HG03460 (cell line): ENCODE measurements around the gene TTC3.

Source experiments
- ATAC-seq: cut with Tn5 transposase; IDR thresholded peaks from one replicate; pipeline ENCODE4 v1.9.1; 2021; ENCODE audit not compliant: unreplicated experiment

TTC3 gene

GRCh38 chr21:37145635-37146111, 72.6 kb downstream of the TTC3 start:
- ATAC-seq = no peak

GRCh38 chr21:37146320-37147235, 73.5 kb downstream of the TTC3 start:
- ATAC-seq = no peak

- no peak for ATAC-seq
Observed at GRCh38 chr21:37149411-37149810, 76.4 kb downstream of the TTC3 start.

- ATAC-seq = no peak
Observed at GRCh38 chr21:37153196-37153934, 80.3 kb downstream of the TTC3 start.

- ATAC-seq = no peak
Observed at GRCh38 chr21:37153935-37154350, 80.9 kb downstream of the TTC3 start.

GRCh38 chr21:37155186-37155585, 82.1 kb downstream of the TTC3 start:
- ATAC-seq = no peak

GRCh38 chr21:37157938-37158337, 84.9 kb downstream of the TTC3 start:
- no peak for ATAC-seq

- no peak for ATAC-seq
Observed at GRCh38 chr21:37159053-37159776, 86.2 kb downstream of the TTC3 start.

GRCh38 chr21:37159949-37160348, 86.9 kb downstream of the TTC3 start:
- ATAC-seq = no peak

- no peak for ATAC-seq
Observed at GRCh38 chr21:37164742-37165141, 91.7 kb downstream of the TTC3 start.

GRCh38 chr21:37165586-37165985, 92.5 kb downstream of the TTC3 start:
- no peak for ATAC-seq

GRCh38 chr21:37166733-37167132, 93.7 kb downstream of the TTC3 start:
- no peak for ATAC-seq

- ATAC-seq = no peak
Observed at GRCh38 chr21:37168666-37169065, 95.6 kb downstream of the TTC3 start.

GRCh38 chr21:37172646-37173045, 99.6 kb downstream of the TTC3 start:
- no peak for ATAC-seq

- ATAC-seq = no peak
Observed at GRCh38 chr21:37176716-37177115, 103.7 kb downstream of the TTC3 start.

- no peak for ATAC-seq
Observed at GRCh38 chr21:37181059-37181458, 108.0 kb downstream of the TTC3 start.

- ATAC-seq = no peak
Observed at GRCh38 chr21:37182222-37182621, 109.2 kb downstream of the TTC3 start.

- ATAC-seq = no peak
Observed at GRCh38 chr21:37183749-37184148, 110.7 kb downstream of the TTC3 start.

GRCh38 chr21:37184784-37185593, 111.9 kb downstream of the TTC3 start:
- ATAC-seq = no peak

- no peak for ATAC-seq
Observed at GRCh38 chr21:37186983-37187382, 113.9 kb downstream of the TTC3 start.
